ENCODE results near the gene TIMM10. TPM values are rescaled to one million over a fixed set of nuclear protein-coding genes. Genes with fewer than 3 reads are reported as not detected.

Gene TIMM10
- total RNA-seq, 2 donors from 2014 or later, result 86.8 to 90.1 TPM

DNA sequence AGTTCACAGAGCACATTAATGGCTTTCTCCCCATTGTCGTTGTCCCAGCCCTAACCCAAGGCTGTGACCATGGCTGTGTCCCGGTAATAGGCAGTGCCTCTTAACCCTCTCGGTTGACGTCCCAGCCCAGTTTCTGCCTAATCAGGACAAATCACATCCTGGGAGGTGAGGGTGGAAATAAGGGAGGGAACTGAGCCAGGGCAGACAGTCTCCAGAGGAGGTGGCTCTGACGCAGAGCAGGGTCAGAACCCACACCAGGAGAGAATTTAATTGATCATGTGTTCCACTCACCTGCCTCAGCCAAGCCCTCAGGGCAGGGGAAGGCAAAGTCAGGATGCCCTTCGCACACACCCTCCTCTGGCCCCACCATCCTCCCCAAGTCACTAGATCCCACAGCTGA, 32.0 kb downstream of the TIMM10 start:
- ATAC-seq (no peak), DNase-seq (ENCODE audit: low spot score in 2 of 2) (no peak)
- peaks cover 6 to 8% of the 10 kb centered on the region in 2 donors for H3K36me3 Mint-ChIP-seq
- H3K27ac Mint-ChIP-seq, result peak overlapping the region in 1 of 2 donors; percentile 30
- no peaks in the 10 kb centered on the region for H3K9me3 Mint-ChIP-seq

DNA sequence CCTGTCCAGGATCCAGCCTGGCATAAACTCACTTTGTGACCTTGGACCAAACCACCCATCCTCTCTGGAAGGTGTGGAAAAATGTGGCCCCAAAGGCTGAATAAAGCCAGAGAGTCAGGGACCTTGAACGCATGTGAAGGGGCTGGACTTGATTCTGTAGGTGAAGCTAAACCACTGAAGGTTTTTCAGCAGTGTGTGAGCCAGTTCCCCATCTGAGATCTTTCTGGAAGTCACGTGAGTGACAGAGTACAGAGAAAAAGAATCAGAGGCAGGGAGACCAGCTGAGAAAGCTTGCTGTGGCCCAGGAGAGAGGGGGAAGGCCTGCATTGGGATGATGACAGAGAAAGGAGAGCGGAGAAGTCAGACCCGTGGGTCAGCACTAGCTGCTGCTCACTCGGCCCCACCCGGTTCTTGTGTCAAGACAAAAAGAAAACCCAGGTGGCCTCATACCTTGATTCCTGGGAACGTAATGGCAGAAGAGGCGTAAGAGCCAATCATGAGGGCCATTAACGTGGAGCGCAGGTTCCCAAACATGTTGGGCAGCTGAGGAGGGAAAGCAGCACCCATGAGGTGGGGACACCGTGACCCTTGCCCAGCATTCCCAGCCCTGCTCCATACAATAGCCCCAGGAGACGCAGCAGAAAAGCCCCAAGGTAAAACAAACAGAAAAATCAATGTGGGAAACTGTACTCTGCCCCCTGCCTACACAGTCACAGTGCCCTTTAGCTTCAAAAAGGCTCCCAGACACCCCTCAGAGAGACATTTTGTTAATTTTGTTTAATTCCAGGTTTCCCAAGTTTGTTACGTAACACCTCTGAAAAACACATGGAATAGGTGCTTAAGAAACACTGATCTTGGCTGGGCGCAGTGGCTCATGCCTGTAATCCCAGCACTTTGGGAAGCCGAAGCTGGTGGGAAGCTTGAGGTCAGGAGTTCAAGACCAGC, 33.0 kb downstream of the TIMM10 start:
- no peak for ATAC-seq
- H3K27ac Mint-ChIP-seq, result peak overlapping the region; percentile 40 to 61
- no peaks in the 10 kb centered on the region for H3K9me3 Mint-ChIP-seq

DNA sequence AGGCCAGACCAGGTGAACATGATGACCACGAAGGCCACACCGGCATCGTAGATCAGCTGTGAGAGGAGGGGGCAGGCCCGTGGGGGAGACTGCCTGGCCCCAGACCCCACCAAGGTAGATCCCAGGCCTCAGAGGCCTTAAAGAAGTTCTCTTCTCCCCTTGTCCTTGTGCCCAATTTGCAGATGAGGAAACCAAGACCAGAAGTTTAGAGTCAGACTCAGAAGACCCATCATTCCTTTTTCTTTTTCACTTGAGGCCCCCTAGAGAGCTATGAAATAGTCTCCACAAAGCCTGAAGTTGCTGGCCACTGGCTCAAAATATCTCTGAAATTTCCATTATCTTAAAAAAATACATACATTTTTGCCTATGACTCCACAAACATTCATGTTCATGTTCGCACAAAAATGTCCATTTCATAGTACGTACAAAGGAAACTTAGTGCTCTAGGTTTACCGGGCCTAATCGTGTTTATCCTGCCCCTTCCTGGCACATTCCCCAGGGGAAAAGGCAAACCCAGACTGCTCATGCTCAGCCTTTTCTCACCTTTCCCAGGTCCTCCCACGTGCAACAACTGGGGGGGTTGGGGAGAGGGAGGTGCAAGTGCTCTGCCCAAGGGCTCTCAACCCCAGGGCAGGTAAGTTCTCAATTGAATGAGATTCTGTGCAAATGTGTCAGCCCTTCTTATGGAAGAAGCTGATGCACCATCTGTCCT, 34.3 kb downstream of the TIMM10 start:
- Mint-ChIP-seq H3K36me3 (peaks cover 6 to 8% of the 10 kb centered on the region in 2 donors), H3K27ac (peak overlapping the region; percentile 61 to 72), H3K9me3 (no peaks in the 10 kb centered on the region)
- DNase-seq (ENCODE audit: low spot score in 2 of 2) (no peak), ATAC-seq (no peak)

More for the DNA sequence above, 33.0 kb downstream of the TIMM10 start:
- H3K36me3 Mint-ChIP-seq, result peaks cover 6 to 8% of the 10 kb centered on the region in 2 donors
- DNase-seq (ENCODE audit: low spot score in 2 of 2), result no peak

DNA sequence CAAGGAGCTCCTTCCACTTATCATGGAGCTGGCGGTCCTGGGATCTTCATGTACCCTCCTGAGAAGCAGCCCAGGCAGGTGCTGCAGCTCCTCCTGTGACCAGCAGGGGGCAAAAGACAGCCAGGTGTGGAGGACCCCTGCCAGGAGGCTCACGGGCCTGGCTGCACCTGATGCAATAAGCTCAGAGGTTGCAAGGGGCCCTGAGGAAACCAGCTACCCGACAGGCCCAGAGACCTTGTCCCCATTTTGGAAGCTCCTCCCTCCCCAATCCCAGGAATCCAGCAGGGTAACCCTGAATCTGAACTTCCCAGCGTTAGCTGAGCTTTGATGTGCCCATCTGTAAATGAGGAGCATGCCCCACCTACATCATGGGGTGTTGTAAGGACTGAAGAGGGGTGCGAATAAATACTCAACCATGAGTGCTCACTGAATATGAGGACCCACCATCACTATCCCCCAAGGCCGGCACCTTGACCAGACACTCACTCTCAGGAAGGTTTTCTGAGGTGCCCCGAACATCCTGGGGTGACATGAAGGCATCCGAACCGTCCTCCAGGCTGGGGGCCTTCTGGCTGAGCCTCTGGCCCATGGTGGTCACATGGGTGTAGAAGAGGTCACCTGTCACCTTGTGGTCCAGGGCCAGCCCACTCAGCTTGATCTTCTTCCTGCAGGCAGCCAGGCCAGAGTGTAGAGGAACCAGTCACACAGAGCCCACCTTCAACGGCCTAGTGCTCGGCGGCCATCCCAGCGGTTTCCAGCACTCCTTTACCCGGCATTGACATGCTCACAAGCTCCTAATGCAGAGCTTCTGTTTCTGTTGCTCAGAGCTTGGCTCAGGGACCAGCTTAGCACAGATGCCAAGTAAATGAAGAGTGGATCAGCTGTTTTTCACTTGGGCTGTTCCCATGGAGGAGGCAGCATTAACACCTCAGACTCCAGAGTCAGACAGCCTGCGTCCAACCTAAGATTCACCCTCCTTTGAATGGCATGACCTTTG, 36.7 kb downstream of the TIMM10 start:
- Mint-ChIP-seq H3K9me3 (no peaks in the 10 kb centered on the region), H3K27ac (peak overlapping the region; percentile 87 to 94), H3K36me3 (peaks cover 3 to 6% of the 10 kb centered on the region in 2 donors)
- ATAC-seq (peak; percentile 81 to 87), DNase-seq (ENCODE audit: low spot score in 2 of 2) (peak; percentile 75 to 80)

DNA sequence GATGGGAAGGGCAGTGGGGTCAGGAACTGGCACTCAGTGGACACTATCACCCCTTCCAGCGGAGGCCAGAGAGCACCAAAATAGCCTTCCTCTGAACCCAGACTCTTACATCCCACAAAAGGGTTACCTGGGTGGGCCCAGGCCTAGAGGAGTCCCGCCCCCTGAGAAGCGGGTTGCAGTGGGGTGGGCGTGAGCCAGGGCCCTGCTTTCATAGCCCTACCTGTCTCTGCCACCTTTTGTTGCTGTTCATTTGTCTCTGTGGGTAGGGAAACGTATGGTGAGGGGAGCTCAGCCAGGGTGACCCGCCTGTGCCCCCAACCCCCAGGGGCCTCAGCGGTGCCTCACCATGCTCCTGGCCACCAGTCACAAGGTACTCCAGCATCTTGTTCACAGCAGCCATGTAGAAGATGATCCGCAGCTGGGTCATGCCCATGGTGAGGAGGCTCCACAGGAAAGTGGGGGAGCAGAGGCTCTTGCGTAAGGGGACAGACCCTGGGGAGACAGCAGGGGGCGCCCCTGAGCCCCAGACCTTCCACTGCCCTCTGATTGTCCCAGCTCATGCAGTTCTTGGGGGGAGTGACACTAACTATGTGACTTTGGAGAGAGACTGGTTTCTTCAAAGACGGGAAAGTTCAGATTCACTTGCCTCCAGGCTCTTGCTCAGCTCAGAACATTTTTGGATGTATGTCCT, 39.0 kb downstream of the TIMM10 start:
- H3K36me3 Mint-ChIP-seq, result peaks cover 6 to 18% of the 10 kb centered on the region in 2 donors
- DNase-seq (ENCODE audit: low spot score in 2 of 2), result peak in 1 of 2 donors; percentile 72
- H3K9me3 Mint-ChIP-seq, result no peaks in the 10 kb centered on the region
- H3K27ac Mint-ChIP-seq, result no peak overlapping the region
- peak; percentile 69 to 76 for ATAC-seq

DNA sequence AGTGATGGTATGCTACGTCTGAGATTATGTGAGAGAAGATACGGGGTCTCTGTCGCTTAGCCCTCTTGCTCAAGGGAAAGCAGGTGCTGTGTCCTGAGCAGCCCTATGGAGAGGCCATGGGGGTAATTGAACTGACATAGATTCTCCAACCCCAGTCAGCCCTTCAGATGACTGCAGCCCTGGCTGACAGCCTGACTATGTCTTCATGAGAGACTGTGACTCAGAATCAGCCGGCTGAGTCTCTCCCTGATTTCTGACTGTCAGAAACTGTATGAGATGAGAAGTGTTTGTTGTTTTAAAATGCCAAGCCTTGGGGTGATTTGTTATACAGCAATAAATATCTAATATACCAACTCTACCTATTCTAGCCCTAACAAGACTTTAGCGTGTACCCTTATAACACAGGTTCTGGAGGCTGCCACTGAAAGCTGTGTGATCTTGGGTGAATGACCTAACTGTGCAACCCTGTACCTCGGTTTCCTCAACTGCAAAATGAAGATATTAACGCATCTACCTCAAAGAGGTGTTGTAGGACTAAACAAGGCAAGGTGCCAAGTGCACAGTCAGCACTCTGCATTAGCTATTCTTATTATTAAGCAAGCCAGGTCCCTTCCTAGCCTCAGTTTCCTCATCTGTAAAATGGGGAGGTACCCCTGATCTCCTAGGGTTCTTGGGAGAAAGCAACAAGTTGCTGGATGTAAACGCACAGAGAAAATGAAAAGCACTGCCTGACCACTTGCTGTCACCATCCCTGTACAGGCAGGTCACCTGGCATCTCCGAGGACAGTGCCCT, 39.9 kb downstream of the TIMM10 start:
- ATAC-seq (no peak), DNase-seq (ENCODE audit: low spot score in 2 of 2) (no peak)
- H3K27ac Mint-ChIP-seq, result peak overlapping the region in 1 of 2 donors; percentile 39
- no peaks in the 10 kb centered on the region for H3K9me3 Mint-ChIP-seq
- H3K36me3 Mint-ChIP-seq, result peaks cover 6 to 18% of the 10 kb centered on the region in 2 donors

DNA sequence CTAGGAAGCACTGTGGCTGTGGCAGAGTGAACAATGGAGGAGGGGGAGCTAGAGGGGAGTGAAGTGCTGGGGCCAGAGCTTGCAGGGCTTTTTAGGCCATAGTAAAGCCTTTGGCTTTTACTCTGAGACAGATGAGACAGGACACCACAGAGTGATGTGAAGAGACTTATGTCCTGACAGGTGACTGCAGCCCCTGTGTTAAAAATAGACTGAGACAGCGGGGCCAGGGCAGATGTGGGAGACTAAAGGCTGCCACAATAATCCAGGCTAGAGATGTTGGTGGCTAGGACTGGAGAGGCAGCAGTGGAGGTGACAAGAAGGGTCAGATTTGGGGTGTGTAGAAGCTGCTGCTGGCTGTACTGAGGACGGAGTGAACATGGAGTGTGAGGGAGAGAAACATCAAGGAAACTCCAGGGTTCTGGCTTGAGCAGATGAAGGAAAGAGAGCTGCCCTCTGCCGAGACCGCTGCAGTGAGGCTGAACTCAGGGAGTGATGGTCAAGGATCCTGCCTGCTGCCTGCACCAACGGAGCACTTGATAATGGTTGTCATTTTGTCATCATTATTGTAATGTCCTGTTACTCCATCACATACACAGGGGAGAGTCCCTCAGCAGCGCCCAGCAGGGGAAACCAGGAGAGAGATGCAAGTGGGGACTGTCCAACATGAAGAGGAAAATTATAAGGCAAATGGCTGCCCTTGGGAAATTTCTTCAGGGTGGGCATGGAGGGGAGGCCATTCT, 42.5 kb downstream of the TIMM10 start:
- H3K27ac Mint-ChIP-seq, result no peak overlapping the region
- no peak for DNase-seq (ENCODE audit: low spot score in 2 of 2)
- no peak for ATAC-seq
- H3K36me3 Mint-ChIP-seq, result peaks cover 14 to 25% of the 10 kb centered on the region in 2 donors
- no peaks in the 10 kb centered on the region for H3K9me3 Mint-ChIP-seq

DNA sequence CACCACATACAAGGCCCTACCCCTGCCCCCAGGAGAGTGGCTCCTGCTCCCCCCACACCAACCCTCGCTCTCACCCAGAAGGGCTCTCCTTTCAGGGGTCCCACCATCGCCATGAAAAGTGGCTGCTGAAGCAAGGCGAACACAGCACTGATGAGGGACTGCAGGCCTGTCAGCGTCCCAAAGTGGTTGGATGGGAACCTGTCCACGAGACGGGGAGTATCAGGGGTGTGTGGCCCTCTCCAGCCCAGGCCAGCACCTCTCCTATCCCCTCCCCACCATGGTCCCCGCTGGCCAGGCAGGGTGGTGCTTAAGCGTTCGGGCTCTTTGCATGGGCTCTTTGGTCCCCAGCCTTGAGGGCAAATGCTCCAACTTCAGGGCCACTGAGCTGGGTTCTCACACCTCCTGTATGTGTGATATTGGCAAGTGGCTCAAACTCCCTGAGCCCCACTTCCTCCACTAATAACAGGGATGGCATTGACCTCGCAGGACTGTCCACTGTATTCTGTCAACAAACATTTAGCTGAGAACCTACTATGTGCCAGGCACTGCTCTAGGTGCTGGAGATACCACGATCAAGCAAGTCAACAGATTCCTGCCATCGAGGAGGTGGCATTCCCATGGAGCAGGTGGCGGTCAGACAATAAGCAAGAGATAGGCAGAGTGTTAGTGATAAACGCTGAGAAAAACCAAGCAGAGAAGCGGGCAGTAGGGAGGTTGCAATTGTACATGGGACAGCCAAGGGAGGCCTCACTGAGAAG, 43.4 kb downstream of the TIMM10 start:
- ATAC-seq (no peak), DNase-seq (ENCODE audit: low spot score in 2 of 2) (no peak)
- Mint-ChIP-seq H3K36me3 (peaks cover 14 to 25% of the 10 kb centered on the region in 2 donors), H3K9me3 (no peaks in the 10 kb centered on the region), H3K27ac (no peak overlapping the region)

DNA sequence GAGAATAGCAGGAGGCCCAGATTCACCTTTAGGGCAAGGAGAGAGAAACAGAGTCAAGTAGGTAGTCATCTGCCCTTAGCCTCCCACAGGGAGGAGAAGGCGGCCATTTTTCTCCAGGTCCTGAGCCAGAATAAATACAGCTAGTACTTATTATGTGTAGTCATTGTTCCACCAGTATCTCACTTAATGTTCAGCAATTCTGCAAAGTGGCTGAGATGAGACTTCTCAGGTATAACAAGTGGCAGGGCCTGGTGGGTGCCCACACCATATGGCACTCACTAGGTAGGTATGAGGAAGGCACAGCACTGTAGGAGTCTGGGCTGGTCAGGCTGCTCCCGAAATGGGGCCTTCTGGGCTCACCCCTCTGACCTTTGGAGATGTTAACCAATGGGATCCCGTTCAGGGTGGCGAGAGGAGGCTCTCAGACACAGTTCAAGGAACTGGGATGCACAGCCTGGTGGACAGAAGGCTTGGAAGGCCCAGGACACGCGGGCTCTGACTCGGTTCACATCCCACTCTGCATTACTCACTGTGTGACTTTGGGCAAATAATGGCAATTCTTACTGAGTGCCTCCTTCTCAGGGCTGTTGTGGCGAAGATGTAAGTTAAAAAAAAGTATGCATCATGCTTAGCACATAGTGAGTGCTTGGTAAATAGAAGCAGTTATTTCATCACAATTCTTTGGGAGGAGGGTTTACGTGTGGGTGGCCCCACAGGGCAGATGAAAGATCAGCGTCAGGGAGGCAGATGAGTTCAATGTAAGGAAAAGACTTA, 45.1 kb downstream of the TIMM10 start:
- no peak overlapping the region for H3K27ac Mint-ChIP-seq
- DNase-seq (ENCODE audit: low spot score in 2 of 2) (no peak), ATAC-seq (no peak)
- peaks cover 10 to 25% of the 10 kb centered on the region in 2 donors for H3K36me3 Mint-ChIP-seq
- no peaks in the 10 kb centered on the region for H3K9me3 Mint-ChIP-seq

DNA sequence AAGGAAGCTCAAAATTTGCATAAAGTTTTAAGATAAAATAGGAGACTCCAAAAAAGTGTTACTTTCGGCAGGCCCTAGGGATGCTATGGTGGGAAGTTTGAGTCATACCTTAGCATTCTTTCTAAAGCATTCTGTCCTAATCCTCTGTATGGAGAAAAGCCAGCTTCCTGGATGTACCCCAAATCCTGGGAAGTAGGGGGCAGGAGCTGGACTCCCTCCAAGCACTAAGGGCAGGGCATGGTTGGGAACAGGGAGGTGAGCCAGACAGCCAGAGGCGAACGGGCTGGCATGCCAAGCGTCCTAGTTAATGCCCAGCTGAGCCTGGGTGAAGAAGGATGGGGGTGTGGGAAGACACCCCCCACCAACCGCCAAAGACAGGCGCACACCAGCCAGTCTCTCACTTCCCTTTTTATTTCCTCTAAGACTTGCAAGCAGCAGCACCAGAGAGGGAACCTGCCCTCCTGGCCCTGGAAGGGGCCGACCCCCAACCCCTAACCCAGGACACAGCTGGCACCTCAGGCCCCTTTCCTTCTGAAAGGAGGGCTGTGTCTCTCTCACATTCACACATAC, 46.3 kb downstream of the TIMM10 start:
- DNase-seq (ENCODE audit: low spot score in 2 of 2) (no peak), ATAC-seq (no peak)
- Mint-ChIP-seq H3K36me3 (peaks cover 8 to 25% of the 10 kb centered on the region in 2 donors), H3K27ac (no peak overlapping the region), H3K9me3 (no peaks in the 10 kb centered on the region)

DNA sequence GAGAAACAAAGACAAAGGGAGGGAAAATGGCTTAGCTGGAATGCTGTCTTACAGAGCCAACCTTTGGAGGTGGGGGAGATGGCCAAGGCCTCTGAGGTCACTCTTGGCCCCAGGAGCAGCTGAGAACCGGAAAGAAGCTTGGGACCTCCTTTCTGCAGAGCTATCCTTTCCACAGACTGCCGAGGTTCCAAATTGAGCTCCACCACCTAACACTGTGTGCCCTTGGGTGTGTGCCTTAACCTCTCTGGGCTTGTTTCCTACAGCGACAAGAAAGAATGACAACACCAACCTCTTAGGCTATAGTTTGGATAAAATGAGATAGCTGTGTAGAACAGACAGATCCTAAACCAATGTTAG, 47.0 kb downstream of the TIMM10 start:
- Mint-ChIP-seq H3K27ac (no peak overlapping the region), H3K36me3 (peaks cover 8 to 19% of the 10 kb centered on the region in 2 donors), H3K9me3 (no peaks in the 10 kb centered on the region)
- DNase-seq (ENCODE audit: low spot score in 2 of 2) (no peak), ATAC-seq (no peak)

DNA sequence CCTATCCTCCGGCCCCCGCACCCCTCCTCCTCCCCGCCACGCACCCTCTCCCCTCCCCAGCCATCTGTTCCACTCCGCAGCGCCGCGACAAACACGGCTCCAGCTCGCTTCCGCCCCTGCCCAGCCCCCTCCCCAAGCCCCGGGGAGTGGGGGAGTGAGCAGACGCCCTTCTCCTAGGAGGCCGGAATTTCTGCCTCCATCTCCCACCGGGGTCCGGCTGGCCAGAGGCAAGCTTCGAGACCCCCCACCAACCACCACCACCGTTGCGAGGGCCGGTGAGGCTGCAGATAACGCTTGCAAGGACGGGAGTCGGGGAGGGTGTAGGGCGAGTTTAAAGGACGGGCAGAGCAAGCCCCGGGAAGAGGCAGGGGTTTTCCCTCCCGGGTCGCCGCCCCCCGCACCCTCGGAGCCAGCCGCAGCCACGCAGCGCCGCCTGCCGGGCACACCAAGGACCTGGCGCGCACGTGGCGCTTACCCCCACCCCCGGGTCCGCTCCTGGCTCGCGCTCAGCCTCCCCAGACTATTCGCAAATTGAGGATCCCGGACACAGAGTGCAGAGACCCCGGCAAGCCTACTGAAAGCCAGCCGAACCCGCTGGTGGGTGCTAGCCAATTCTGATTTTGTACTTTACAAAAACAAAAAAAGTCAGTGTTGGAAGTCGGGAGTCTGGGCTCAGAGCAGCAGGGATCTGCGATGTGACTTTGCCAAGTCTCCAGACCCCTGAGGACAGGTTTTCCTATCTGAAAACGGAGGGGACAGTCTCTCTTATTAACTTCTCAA, 47.6 kb downstream of the TIMM10 start:
- peak in 1 of 2 donors; percentile 74 for DNase-seq (ENCODE audit: low spot score in 2 of 2)
- Mint-ChIP-seq H3K9me3 (no peaks in the 10 kb centered on the region), H3K36me3 (peaks cover 8 to 13% of the 10 kb centered on the region in 2 donors), H3K27ac (no peak overlapping the region)
- ATAC-seq, result peak; percentile 64 to 77

Measured in activated naive CD4-positive, alpha-beta T cell treated with anti-CD3 and anti-CD28 coated beads, Interleukin-2, amount 50 U/mL, for 72 hours (primary cell).